K562 (cell line): ENCODE measurements around the gene CYB5R4. TPM values are rescaled to one million over a fixed set of nuclear protein-coding genes. Genes with fewer than 3 reads are reported as not detected.

Experiments
- ATAC-seq: fragments of 200-7000 bp; cut with Tn5 transposase; 3 replicates; pipeline ENCODE4 v1.9.1; 2020; ENCODE audit warnings: moderate library complexity
- BruUV-seq: library from RNA; stranded (reverse); fragments of 400-500 nt; replicated peaks from 2 replicates; lab custom pipeline; 2021; lab: Mats Ljungman, UMichigan
- CTCF ChIA-PET: fragments of 300-600 bp; formaldehyde crosslinking; extraction: SDS; loops from one replicate; lab custom pipeline; 2021; ENCODE audit warnings: low intra/inter-chr PET ratio; lab: Yijun Ruan, JAX
- POLR2A ChIA-PET: fragments of 300-600, 350-650 bp; sonication (Branson Sonifier 250); formaldehyde crosslinking; extraction: SDS; loops from one replicate; lab custom pipeline; 2021; ENCODE audit warnings: antibody characterized with exemption, inconsistent platforms; lab: Yijun Ruan, JAX
- DNase-seq, 4 experiments: peaks; one replicate each; pipeline versions ENCODE4 v3.0.0 to v3.0.0-alpha.2; 2011 to 2018; ENCODE audit warnings: low spot score in 3 of 4, mixed read lengths in 3 of 4; ENCODE audit errors: extremely low read depth in 1 of 4
- FAIRE-seq: peaks from 2 replicates; lab custom pipeline; 2011; peaks lifted over from hg19 to GRCh38; lab: Jason Lieb, UNC
- H2AFZ ChIP-seq: 2 replicates; pipeline ENCODE4 v1.6.0; 2011; ENCODE audit warnings: low read depth, low read length, control low read depth, inconsistent platforms
- H3K27ac ChIP-seq: fragments of 200-600 bp; 3 replicates; pipeline ENCODE4 v1.8.0; 2011; ENCODE audit warnings: low read depth, mild to moderate bottlenecking, control low read depth, inconsistent platforms, low read length, moderate library complexity, mixed read lengths; ENCODE audit errors: extremely low read depth
- H3K27me3 ChIP-seq, 2 experiments: fragments of 300-600 bp in 1 of 2; 2 replicates in 1 of 2; 3 replicates in 1 of 2; pipeline versions ENCODE4 v1.6.0 to v1.8.0; 2011; ENCODE audit warnings: inconsistent platforms in 2 of 2, low read length in 2 of 2, mild to moderate bottlenecking in 1 of 2, mixed read lengths in 1 of 2, moderate library complexity in 1 of 2; ENCODE audit not compliant: control insufficient read depth in 2 of 2, insufficient read depth in 2 of 2
- H3K36me3 ChIP-seq: fragments of 300-600 bp; 3 replicates; pipeline ENCODE4 v1.8.0; 2011; ENCODE audit warnings: mild to moderate bottlenecking, low read length, inconsistent platforms; ENCODE audit not compliant: control insufficient read depth, insufficient read depth
- H3K4me1 ChIP-seq, 2 experiments: fragments of 200-600 bp in 1 of 2; replicated peaks in 1 of 2; 2 replicates in 1 of 2; 3 replicates in 1 of 2; pipeline versions ENCODE4 v1.5.1 to v1.8.0; 2011; ENCODE audit warnings: inconsistent platforms in 2 of 2, low read length in 2 of 2, mild to moderate bottlenecking in 1 of 2, mixed read lengths in 1 of 2, moderate library complexity in 1 of 2; ENCODE audit not compliant: control insufficient read depth in 2 of 2, insufficient read depth in 2 of 2
- H3K4me2 ChIP-seq: 2 replicates; pipeline ENCODE4 v1.6.1; 2011; ENCODE audit warnings: low read length, control low read depth, inconsistent platforms, mixed read lengths; ENCODE audit not compliant: insufficient read depth
- H3K4me3 ChIP-seq: fragments of 200-600 bp; sonication (generic), shearing (Covaris generic); 2 replicates; pipeline ENCODE4 v1.5.1; 2016; ENCODE audit warnings: control low read depth, inconsistent platforms
- H3K79me2 ChIP-seq: fragments of 200-600 bp; 3 replicates; pipeline ENCODE4 v1.8.0; 2011; ENCODE audit warnings: low read length, inconsistent platforms; ENCODE audit not compliant: control insufficient read depth, insufficient read depth
- H3K9ac ChIP-seq, 2 experiments: 2 replicates each; pipeline versions ENCODE4 v1.6.0 to v1.6.1; 2011; ENCODE audit warnings: low read depth in 2 of 2, low read length in 2 of 2, control low read depth in 1 of 2, inconsistent platforms in 1 of 2, mild to moderate bottlenecking in 1 of 2, mixed read lengths in 1 of 2; ENCODE audit not compliant: insufficient read depth in 1 of 2
- H3K9me1 ChIP-seq: one replicate; pipeline ENCODE4 v1.6.0; 2011; ENCODE audit warnings: inconsistent platforms, mild to moderate bottlenecking, low read length, moderate library complexity; ENCODE audit not compliant: control insufficient read depth, insufficient read depth
- H3K9me3 ChIP-seq: replicated peaks from 2 replicates; pipeline ENCODE4 v1.5.1; 2011; ENCODE audit warnings: low read depth, low read length, inconsistent platforms; ENCODE audit not compliant: control insufficient read depth, insufficient read depth
- H4K20me1 ChIP-seq: replicated peaks from 2 replicates; pipeline ENCODE4 v1.6.1; 2011; ENCODE audit warnings: low read length, inconsistent platforms, mixed read lengths; ENCODE audit not compliant: control insufficient read depth, insufficient read depth
- ATF7 ChIP-seq: fragments of 450-650 bp; IDR thresholded peaks from 2 replicates; pipeline ENCODE4 v1.7.1; 2014; ENCODE audit warnings: mild to moderate bottlenecking, moderate library complexity
- CBFA2T3 ChIP-seq: fragments of 450-650 bp; IDR thresholded peaks from 2 replicates; pipeline ENCODE4 v1.6.1; 2017
- DMBX1 ChIP-seq: fragments of 250-450 bp; sonication (Bioruptor Pico); IDR thresholded peaks from 2 replicates; pipeline ENCODE4 v1.8.0; 2022; ENCODE audit warnings: inconsistent platforms, mild to moderate bottlenecking, moderate library complexity, borderline replicate concordance
- DNMT1 ChIP-seq: fragments of 450-650 bp; IDR thresholded peaks from 2 replicates; pipeline ENCODE4 v1.6.1; 2016; ENCODE audit warnings: antibody characterized with exemption, mild to moderate bottlenecking
- HDAC1 ChIP-seq, 2 experiments: fragments of 450-650 bp; IDR thresholded peaks; 2 replicates each; pipeline ENCODE4 v1.6.1; 2016 to 2017; ENCODE audit warnings: inconsistent platforms in 1 of 2, mild to moderate bottlenecking in 1 of 2, moderate library complexity in 1 of 2
- KDM1A ChIP-seq, 2 experiments: fragments of 450-650 bp; IDR thresholded peaks; 2 replicates each; pipeline ENCODE4 v1.6.1; 2016; ENCODE audit warnings: mild to moderate bottlenecking in 2 of 2
- LCOR ChIP-seq: sonication (generic); formaldehyde crosslinking; IDR thresholded peaks from 2 replicates; pipeline ENCODE4 v1.8.0; 2022; ENCODE audit warnings: mild to moderate bottlenecking, missing genetic modification reagents
- LEF1 ChIP-seq: fragments of 450-650 bp; IDR thresholded peaks from 2 replicates; pipeline ENCODE4 v1.6.1; 2016; ENCODE audit warnings: mild to moderate bottlenecking
- NFXL1 ChIP-seq: fragments of 450-650 bp; formaldehyde crosslinking; IDR thresholded peaks from 2 replicates; pipeline ENCODE4 v1.4.0; 2021; ENCODE audit warnings: mild to moderate bottlenecking
- POLR2AphosphoS2 ChIP-seq: IDR thresholded peaks from 2 replicates; pipeline ENCODE4 v1.6.1; 2012; ENCODE audit warnings: low read length, improper control_type of control experiment
- RAD21 ChIP-seq, 2 experiments: fragments of 250-450 bp in 1 of 2; fragments of 450-650 bp in 1 of 2; sonication (Bioruptor Pico) in 1 of 2; formaldehyde crosslinking in 1 of 2; IDR thresholded peaks in 1 of 2; conservative IDR thresholded peaks in 1 of 2; 2 replicates each; pipeline versions ENCODE4 v1.4.0 to v1.8.0; 2020 to 2022; ENCODE audit warnings: mild to moderate bottlenecking in 2 of 2, moderate library complexity in 1 of 2
- SRF ChIP-seq, 2 experiments: fragments of 250-450, 450-650 bp in 1 of 2; sonication (Bioruptor Pico) in 1 of 2; sonication (generic) in 1 of 2; formaldehyde crosslinking; IDR thresholded peaks; 2 replicates each; pipeline versions ENCODE4 v1.5.0 to v1.5.1; 2020 to 2022; ENCODE audit warnings: mild to moderate bottlenecking in 1 of 2, missing genetic modification reagents in 1 of 2
- TRIM24 ChIP-seq, 2 experiments: fragments of 450-650 bp; IDR thresholded peaks; 2 replicates each; pipeline ENCODE4 v1.6.1; 2016
- ZNF12 ChIP-seq: sonication (generic); formaldehyde crosslinking; IDR thresholded peaks from 2 replicates; pipeline ENCODE4 v1.4.0; 2020; ENCODE audit warnings: mild to moderate bottlenecking, missing genetic modification reagents
- ZNF146 ChIP-seq: IDR thresholded peaks from one replicate; pipeline ENCODE4 v1.6.1; 2018; ENCODE audit warnings: missing compliant biosample characterization; ENCODE audit not compliant: unreplicated experiment
- ZNF165 ChIP-seq: fragments of 250-450 bp; sonication (Bioruptor Pico); IDR thresholded peaks from 2 replicates; pipeline ENCODE4 v1.4.0; 2020; ENCODE audit warnings: borderline replicate concordance
- in situ Hi-C: fragments of 300-500 bp; cut with MboI; formaldehyde crosslinking; loops from 4 replicates; pipeline ENCODE4 v1.15.0; 2018; ENCODE audit warnings: inconsistent platforms, mixed read lengths
- intact Hi-C: fragments of 100-400 bp; cut with micrococcal nuclease; formaldehyde crosslinking; loops from 2 replicates; pipeline ENCODE4 v1.14.2; 2022
- polyA plus RNA-seq, 8 experiments: library from polyadenylated mRNA; depleted of rRNA in 4 of 8; stranded (reverse) in 5 of 8; unstranded in 3 of 8; fragments of >200 nt; fragmentation: Nextera tagmentation in 2 of 8; fragmentation: Illumina TruSeq in 1 of 8; extraction: Ambion mirVana in 2 of 8; extraction: Trizol in 1 of 8; gene quantifications; 2 replicates each; pipeline versions ENCODE4 v1.2.1 to v1.2.3, GENCODE V29; 2011 to 2014; ENCODE audit warnings: inconsistent platforms in 1 of 8, missing spikeins in 1 of 8
- total RNA-seq, 7 experiments: library from RNA; depleted of rRNA in 6 of 7; stranded (reverse); fragments of >200 nt in 6 of 7; fragmentation: Illumina TruSeq in 2 of 7; extraction: Trizol in 2 of 7; gene quantifications; 2 replicates each; pipeline versions ENCODE4 v1.2.1 to v1.2.3, GENCODE V29; 2011 to 2021; ENCODE audit warnings: low replicate concordance in 1 of 7
- TF ChIP-seq, protein P1 (sequence below), 3 experiments: fragments of 200-800 bp in 1 of 3; fragments of 250-450 bp in 1 of 3; fragments of 450-650 bp in 1 of 3; sonication (Bioruptor Pico) in 1 of 3; sonication (Bioruptor generic) in 1 of 3; formaldehyde crosslinking in 1 of 3; IDR thresholded peaks; 2 replicates each; pipeline versions ENCODE4 v1.6.1 to v1.8.0; 2016 to 2022; ENCODE audit warnings: mild to moderate bottlenecking in 2 of 3, missing genetic modification characterization in 2 of 3, missing compliant biosample characterization in 1 of 3, moderate library complexity in 1 of 3
- TF ChIP-seq, protein P2 (sequence below): fragments of 450-650 bp; conservative IDR thresholded peaks from 2 replicates; pipeline ENCODE4 v1.6.1; 2016; ENCODE audit warnings: missing genetic modification characterization, low read depth, mild to moderate bottlenecking, control low read depth, missing compliant biosample characterization
- TF ChIP-seq, protein P3 (sequence below): sonication (generic); formaldehyde crosslinking; IDR thresholded peaks from 2 replicates; pipeline ENCODE4 v1.8.1; 2023; ENCODE audit warnings: mild to moderate bottlenecking, missing genetic modification reagents

The CYB5R4 gene
- total and polyA plus RNA-seq, 9 of the 15 experiments (the other 6 are each of a cell fraction or from before 2014, with no cell fraction given): 5.9 to 23.1 (median 19.0) TPM

DNA sequence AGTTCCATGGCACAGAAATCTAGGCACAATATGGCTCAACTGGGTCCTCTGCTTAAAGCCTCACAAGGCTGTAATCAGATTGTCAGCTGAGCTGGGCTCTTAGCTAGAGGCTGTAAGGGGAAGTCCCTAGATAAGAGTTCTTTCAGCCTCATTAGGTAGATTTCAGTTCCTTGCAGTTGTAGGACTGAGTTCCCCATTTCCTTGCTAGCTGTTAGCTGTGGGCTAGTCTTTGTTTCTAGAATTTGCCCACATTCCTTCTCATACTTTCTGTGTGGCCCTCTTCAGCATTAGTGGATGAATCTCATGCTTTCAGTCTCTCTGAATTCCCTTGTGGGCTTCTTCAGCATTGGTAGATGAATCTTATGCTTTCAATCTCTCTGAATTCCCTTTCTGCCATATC lies 103.1 kb downstream of the CYB5R4 start:
- BruUV-seq: no TSS peak
- intact Hi-C loops: no loop called here
- DNase-seq (peak in 1 of 4 experiments; percentile 51), ATAC-seq (peak; percentile 71), FAIRE-seq (no peak)
- ChIA-PET CTCF (no interaction called here), POLR2A (no interaction called here)
- H3K27me3 ChIP-seq: no peaks in the 10 kb centered on the region
- no peak overlapping the region for H3K9ac ChIP-seq
- H3K27ac ChIP-seq: no peak overlapping the region
- H3K79me2 ChIP-seq: no peaks in the 10 kb centered on the region
- H3K4me2 ChIP-seq: no peak overlapping the region
- no peak overlapping the region for H2AFZ ChIP-seq
- no peak overlapping the region for H3K4me3 ChIP-seq
- H3K9me3 ChIP-seq: peaks cover 14% of the 10 kb centered on the region
- in situ Hi-C loops: no loop called here
- no peaks in the 10 kb centered on the region for H3K9me1 ChIP-seq
- H3K36me3 ChIP-seq: peaks cover 18% of the 10 kb centered on the region
- peaks cover 0 to 11% of the 10 kb centered on the region in 2 experiments; a peak in 2 of 5 replicates for H3K4me1 ChIP-seq
- H4K20me1 ChIP-seq: no peaks in the 10 kb centered on the region
- peak; percentile 28; the same call in 1 of the 2 replicates for TF ChIP-seq CBFA2T3
- TF ChIP-seq RAD21 (CRISPR knock-in tag; conservative IDR thresholded peaks at IDR 0.05 in 1 of 2, IDR thresholded peaks at IDR 0.05 in 1 of 2): 0 out of 4 replicates have a peak, but pooled peaks of 1 of the 2 experiments have one; percentile 7
- no peak for TF ChIP-seq LCOR (CRISPR knock-in tag)
- no peak for TF ChIP-seq DNMT1
- TF ChIP-seq ZNF146 (CRISPR knock-in tag): no peak
- TF ChIP-seq, protein P1, sequence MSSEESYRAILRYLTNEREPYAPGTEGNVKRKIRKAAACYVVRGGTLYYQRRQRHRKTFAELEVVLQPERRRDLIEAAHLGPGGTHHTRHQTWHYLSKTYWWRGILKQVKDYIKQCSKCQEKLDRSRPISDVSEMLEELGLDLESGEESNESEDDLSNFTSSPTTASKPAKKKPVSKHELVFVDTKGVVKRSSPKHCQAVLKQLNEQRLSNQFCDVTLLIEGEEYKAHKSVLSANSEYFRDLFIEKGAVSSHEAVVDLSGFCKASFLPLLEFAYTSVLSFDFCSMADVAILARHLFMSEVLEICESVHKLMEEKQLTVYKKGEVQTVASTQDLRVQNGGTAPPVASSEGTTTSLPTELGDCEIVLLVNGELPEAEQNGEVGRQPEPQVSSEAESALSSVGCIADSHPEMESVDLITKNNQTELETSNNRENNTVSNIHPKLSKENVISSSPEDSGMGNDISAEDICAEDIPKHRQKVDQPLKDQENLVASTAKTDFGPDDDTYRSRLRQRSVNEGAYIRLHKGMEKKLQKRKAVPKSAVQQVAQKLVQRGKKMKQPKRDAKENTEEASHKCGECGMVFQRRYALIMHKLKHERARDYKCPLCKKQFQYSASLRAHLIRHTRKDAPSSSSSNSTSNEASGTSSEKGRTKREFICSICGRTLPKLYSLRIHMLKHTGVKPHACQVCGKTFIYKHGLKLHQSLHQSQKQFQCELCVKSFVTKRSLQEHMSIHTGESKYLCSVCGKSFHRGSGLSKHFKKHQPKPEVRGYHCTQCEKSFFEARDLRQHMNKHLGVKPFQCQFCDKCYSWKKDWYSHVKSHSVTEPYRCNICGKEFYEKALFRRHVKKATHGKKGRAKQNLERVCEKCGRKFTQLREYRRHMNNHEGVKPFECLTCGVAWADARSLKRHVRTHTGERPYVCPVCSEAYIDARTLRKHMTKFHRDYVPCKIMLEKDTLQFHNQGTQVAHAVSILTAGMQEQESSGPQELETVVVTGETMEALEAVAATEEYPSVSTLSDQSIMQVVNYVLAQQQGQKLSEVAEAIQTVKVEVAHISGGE (CRISPR knock-in tag; IDR thresholded peaks at IDR 0.05): no peak
- TF ChIP-seq LEF1: no peak
- no peak for TF ChIP-seq DMBX1
- no peak for TF ChIP-seq ZNF165 (CRISPR knock-in tag)
- no peak for TF ChIP-seq KDM1A (IDR thresholded peaks at IDR 0.05)
- TF ChIP-seq SRF (CRISPR knock-in tag; IDR thresholded peaks at IDR 0.05): no peak
- TF ChIP-seq, protein P2, sequence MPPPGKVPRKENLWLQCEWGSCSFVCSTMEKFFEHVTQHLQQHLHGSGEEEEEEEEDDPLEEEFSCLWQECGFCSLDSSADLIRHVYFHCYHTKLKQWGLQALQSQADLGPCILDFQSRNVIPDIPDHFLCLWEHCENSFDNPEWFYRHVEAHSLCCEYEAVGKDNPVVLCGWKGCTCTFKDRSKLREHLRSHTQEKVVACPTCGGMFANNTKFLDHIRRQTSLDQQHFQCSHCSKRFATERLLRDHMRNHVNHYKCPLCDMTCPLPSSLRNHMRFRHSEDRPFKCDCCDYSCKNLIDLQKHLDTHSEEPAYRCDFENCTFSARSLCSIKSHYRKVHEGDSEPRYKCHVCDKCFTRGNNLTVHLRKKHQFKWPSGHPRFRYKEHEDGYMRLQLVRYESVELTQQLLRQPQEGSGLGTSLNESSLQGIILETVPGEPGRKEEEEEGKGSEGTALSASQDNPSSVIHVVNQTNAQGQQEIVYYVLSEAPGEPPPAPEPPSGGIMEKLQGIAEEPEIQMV (tag): 0 out of 2 replicates have a peak, but pooled peaks have one; percentile 40
- TF ChIP-seq, protein P3, sequence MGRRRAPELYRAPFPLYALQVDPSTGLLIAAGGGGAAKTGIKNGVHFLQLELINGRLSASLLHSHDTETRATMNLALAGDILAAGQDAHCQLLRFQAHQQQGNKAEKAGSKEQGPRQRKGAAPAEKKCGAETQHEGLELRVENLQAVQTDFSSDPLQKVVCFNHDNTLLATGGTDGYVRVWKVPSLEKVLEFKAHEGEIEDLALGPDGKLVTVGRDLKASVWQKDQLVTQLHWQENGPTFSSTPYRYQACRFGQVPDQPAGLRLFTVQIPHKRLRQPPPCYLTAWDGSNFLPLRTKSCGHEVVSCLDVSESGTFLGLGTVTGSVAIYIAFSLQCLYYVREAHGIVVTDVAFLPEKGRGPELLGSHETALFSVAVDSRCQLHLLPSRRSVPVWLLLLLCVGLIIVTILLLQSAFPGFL (CRISPR knock-in tag): no peak
- peak; percentile 10 to 49; a peak in 2 of 4 replicates for TF ChIP-seq TRIM24 (IDR thresholded peaks at IDR 0.05)
- peak; percentile 48; the same call in 1 of the 2 replicates for TF ChIP-seq ZNF12 (CRISPR knock-in tag)
- TF ChIP-seq ATF7: no peak
- TF ChIP-seq HDAC1 (IDR thresholded peaks at IDR 0.05): no peak
- no peak for TF ChIP-seq NFXL1 (CRISPR knock-in tag)
- no peak for TF ChIP-seq POLR2AphosphoS2
